Measurements from ENCODE around the gene GPATCH11.

The GPATCH11 gene

DNA sequence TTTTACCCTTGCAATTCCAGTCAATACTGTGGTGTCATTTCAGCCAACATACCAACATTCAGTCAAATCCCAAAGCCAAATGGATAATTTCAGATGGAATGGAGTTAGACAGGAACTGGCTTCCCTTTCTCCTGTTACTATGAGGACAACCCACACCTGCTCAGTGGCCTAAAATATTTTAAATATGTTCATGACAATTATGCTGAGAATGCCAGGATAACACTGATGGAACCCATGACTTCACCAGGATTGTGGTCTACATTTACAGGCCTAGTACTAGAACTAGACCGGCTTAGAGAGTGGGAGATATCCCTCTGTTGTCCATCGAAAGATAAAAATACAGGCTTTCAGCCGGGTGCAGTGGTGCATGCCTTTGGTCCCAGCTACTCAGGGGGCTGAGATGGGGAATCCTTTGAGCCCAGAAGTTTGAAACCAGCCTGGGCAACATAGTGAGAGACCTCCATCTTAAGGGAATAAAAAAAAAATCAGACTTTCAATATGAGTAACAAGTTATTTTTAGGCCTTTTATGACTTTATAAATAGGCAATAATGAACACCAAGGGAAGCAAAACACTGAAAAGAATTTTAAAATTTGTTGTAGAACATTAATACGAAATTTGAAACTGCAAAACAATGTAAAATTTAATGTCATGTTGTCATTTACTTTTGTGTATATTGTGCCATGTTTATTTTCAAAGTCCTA is 14.2 kb downstream of the GPATCH11 start:
- TF ChIP-seq, protein P1, sequence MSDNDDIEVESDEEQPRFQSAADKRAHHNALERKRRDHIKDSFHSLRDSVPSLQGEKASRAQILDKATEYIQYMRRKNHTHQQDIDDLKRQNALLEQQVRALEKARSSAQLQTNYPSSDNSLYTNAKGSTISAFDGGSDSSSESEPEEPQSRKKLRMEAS (IDR thresholded peaks at IDR 0.05), result no peak

DNA sequence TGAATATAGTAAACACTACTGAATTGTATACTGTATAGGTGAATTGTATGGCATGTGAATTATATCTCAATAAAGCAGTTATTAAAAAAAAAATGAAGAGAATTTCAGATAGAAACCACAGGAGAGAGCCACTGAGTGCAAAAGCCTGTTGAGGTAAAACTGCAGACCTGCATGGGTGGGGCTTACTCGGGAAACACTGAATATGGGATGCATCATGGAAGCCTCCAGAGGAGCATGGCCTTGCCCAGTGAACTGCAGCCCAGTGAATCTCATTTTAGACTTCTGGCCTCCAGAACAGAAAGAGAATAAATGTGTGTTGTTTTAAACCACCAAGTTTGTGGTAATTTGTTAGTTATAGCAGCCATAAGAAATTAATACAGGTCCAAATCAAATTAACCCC is 15.7 kb downstream of the GPATCH11 start:
- no peak for TF ChIP-seq CREB1 (IDR thresholded peaks at IDR 0.05; ENCODE audit: low read depth)
- TF ChIP-seq ZBTB7A (IDR thresholded peaks at IDR 0.05; ENCODE audit: low read depth), result no peak

DNA sequence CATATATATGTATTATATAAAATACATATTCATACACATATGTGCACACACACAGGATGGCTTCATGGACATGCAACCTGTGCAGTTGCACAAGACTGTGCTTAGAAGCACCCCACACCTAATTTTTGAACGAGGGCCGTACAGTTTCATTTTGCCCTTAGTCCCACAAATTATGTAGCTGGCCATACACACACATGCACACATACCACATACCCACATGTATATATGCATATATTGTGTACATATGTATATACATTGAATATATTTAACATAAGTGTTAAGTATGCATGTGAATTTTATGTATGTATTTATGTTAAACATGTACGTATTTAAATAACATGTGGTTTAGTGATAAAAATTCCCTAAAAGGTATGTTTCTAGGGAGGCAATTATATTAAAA is 18.3 kb downstream of the GPATCH11 start:
- TF ChIP-seq, protein P2, sequence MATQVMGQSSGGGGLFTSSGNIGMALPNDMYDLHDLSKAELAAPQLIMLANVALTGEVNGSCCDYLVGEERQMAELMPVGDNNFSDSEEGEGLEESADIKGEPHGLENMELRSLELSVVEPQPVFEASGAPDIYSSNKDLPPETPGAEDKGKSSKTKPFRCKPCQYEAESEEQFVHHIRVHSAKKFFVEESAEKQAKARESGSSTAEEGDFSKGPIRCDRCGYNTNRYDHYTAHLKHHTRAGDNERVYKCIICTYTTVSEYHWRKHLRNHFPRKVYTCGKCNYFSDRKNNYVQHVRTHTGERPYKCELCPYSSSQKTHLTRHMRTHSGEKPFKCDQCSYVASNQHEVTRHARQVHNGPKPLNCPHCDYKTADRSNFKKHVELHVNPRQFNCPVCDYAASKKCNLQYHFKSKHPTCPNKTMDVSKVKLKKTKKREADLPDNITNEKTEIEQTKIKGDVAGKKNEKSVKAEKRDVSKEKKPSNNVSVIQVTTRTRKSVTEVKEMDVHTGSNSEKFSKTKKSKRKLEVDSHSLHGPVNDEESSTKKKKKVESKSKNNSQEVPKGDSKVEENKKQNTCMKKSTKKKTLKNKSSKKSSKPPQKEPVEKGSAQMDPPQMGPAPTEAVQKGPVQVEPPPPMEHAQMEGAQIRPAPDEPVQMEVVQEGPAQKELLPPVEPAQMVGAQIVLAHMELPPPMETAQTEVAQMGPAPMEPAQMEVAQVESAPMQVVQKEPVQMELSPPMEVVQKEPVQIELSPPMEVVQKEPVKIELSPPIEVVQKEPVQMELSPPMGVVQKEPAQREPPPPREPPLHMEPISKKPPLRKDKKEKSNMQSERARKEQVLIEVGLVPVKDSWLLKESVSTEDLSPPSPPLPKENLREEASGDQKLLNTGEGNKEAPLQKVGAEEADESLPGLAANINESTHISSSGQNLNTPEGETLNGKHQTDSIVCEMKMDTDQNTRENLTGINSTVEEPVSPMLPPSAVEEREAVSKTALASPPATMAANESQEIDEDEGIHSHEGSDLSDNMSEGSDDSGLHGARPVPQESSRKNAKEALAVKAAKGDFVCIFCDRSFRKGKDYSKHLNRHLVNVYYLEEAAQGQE (IDR thresholded peaks at IDR 0.05; ENCODE audit: low read depth), result no peak
- TF ChIP-seq ZBTB7A (IDR thresholded peaks at IDR 0.05; ENCODE audit: low read depth) (no peak), FOXM1 (IDR thresholded peaks at IDR 0.05; ENCODE audit: borderline replicate concordance, low read depth) (no peak), EGR1 (IDR thresholded peaks at IDR 0.05) (no peak), YY1 (IDR thresholded peaks at IDR 0.05; ENCODE audit: low read depth) (no peak), TCF12 (IDR thresholded peaks at IDR 0.05; ENCODE audit: low read depth) (no peak), CEBPB (IDR thresholded peaks at IDR 0.05) (no peak), EP300 (IDR thresholded peaks at IDR 0.05; ENCODE audit: borderline replicate concordance) (no peak), TEAD4 (IDR thresholded peaks at IDR 0.05) (no peak), NFIC (IDR thresholded peaks at IDR 0.05) (no peak), TAF1 (IDR thresholded peaks at IDR 0.05; ENCODE audit: low read depth) (no peak), CREB1 (IDR thresholded peaks at IDR 0.05; ENCODE audit: low read depth) (no peak), RAD21 (IDR thresholded peaks at IDR 0.05; ENCODE audit: low read depth) (no peak)
- TF ChIP-seq, protein P3, sequence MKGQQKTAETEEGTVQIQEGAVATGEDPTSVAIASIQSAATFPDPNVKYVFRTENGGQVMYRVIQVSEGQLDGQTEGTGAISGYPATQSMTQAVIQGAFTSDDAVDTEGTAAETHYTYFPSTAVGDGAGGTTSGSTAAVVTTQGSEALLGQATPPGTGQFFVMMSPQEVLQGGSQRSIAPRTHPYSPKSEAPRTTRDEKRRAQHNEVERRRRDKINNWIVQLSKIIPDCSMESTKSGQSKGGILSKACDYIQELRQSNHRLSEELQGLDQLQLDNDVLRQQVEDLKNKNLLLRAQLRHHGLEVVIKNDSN (IDR thresholded peaks at IDR 0.05), result no peak
- TF ChIP-seq, protein P1 (IDR thresholded peaks at IDR 0.05), result no peak

DNA sequence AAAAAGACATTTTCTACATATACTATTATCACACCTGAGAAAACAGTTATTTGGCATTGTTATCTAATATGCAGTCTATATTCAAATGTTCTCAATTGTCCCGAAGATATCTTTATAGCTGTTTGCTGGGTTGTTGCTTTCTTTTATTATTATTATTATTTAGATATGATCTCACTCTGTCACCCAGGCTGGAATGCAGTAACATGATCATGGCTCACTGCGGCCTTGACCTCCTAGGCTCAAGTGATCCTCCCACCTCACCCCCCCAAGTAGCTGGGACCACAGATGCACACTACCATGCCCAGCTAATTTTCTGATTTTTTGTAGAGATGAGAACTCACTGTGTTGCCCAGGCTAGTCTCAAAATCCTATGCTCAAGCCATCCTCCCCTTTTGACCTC is 19.9 kb downstream of the GPATCH11 start:
- no peak for TF ChIP-seq EGR1 (IDR thresholded peaks at IDR 0.05)
- no peak for TF ChIP-seq EP300 (IDR thresholded peaks at IDR 0.05; ENCODE audit: borderline replicate concordance)
- TF ChIP-seq, protein P1 (IDR thresholded peaks at IDR 0.05), result no peak
- no peak for TF ChIP-seq NFIC (IDR thresholded peaks at IDR 0.05)
- TF ChIP-seq TEAD4 (IDR thresholded peaks at IDR 0.05), result no peak
- TF ChIP-seq, protein P3 (IDR thresholded peaks at IDR 0.05), result no peak
- TF ChIP-seq CREB1 (IDR thresholded peaks at IDR 0.05; ENCODE audit: low read depth), result no peak

DNA sequence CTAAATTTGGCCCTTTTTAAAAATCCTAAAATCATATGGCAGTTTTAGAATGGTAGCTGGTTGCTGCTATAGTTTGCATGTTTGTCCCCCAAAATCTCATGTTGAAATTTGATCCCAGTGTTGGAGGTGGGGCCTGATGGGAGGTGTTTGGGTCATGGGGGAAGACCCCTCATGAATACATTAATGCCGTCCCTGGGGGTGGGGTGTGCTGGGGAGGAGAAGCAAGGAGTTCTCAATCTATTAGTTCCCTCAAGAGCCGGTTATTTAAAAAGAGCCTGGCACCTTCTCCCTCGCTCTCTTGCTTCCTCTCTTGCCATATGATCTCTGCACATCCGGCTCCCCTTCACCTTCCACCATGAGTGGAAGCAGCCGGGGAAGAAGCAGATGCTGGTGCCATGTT is 20.8 kb downstream of the GPATCH11 start:
- TF ChIP-seq, protein P1 (IDR thresholded peaks at IDR 0.05), result no peak
- TF ChIP-seq YY1 (IDR thresholded peaks at IDR 0.05; ENCODE audit: low read depth) (no peak), TCF12 (IDR thresholded peaks at IDR 0.05; ENCODE audit: low read depth) (no peak), TAF1 (IDR thresholded peaks at IDR 0.05; ENCODE audit: low read depth) (no peak), TEAD4 (IDR thresholded peaks at IDR 0.05) (no peak), ZBTB7A (IDR thresholded peaks at IDR 0.05; ENCODE audit: low read depth) (no peak), EGR1 (IDR thresholded peaks at IDR 0.05) (no peak), FOXM1 (IDR thresholded peaks at IDR 0.05; ENCODE audit: borderline replicate concordance, low read depth) (no peak)
- TF ChIP-seq, protein P2 (IDR thresholded peaks at IDR 0.05; ENCODE audit: low read depth), result no peak

DNA sequence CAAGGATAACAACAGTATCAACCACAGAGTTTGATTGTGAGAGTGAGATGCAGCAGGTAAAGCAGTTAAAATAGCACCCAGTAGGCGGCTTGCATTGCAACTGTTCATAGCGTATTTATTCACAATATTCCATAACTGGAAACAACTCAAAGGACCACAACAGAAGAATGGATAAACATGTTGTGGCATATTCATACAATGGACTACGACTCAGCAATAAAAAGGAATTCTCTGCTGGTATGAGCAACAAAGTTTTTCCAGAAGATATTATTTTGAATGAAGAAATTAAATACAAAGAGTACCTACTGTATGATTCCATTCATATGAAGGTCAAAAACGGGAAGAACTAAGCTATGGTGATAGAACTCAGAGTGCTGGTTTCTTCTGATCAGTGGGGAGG is 25.2 kb downstream of the GPATCH11 start:
- no peak for TF ChIP-seq TAF1 (IDR thresholded peaks at IDR 0.05; ENCODE audit: low read depth)
- TF ChIP-seq CEBPB (IDR thresholded peaks at IDR 0.05), result no peak
- no peak for TF ChIP-seq FOXM1 (IDR thresholded peaks at IDR 0.05; ENCODE audit: borderline replicate concordance, low read depth)
- TF ChIP-seq, protein P2 (IDR thresholded peaks at IDR 0.05; ENCODE audit: low read depth), result no peak
- TF ChIP-seq, protein P3 (IDR thresholded peaks at IDR 0.05), result no peak
- TF ChIP-seq RAD21 (IDR thresholded peaks at IDR 0.05; ENCODE audit: low read depth), result no peak
- TF ChIP-seq NFIC (IDR thresholded peaks at IDR 0.05), result no peak
- TF ChIP-seq TCF12 (IDR thresholded peaks at IDR 0.05; ENCODE audit: low read depth), result no peak
- TF ChIP-seq CREB1 (IDR thresholded peaks at IDR 0.05; ENCODE audit: low read depth), result no peak
- no peak for TF ChIP-seq EGR1 (IDR thresholded peaks at IDR 0.05)
- TF ChIP-seq TEAD4 (IDR thresholded peaks at IDR 0.05), result no peak
- TF ChIP-seq ZBTB7A (IDR thresholded peaks at IDR 0.05; ENCODE audit: low read depth), result no peak
